HG02852 (cell line): ENCODE data around the gene FXYD5.
"Not testable (repeated sequence)": the region's sequence is repeated elsewhere in the genome, so short reads cannot be mapped to it uniquely, and the experiment has no call there.

ENCODE experiments used
- ATAC-seq: cut with Tn5 transposase; IDR thresholded peaks from one replicate; pipeline ENCODE4 v1.9.1; 2021; ENCODE audit warnings: mild to moderate bottlenecking, moderate library complexity; ENCODE audit not compliant: unreplicated experiment

FXYD5 gene

GRCh38 chr19:35176181-35176570 is 21.6 kb downstream of the FXYD5 start:
- ATAC-seq: no peak

- no peak for ATAC-seq
Measured at GRCh38 chr19:35177377-35178274, 23.1 kb downstream of the FXYD5 start.

- ATAC-seq: no peak
Measured at GRCh38 chr19:35178701-35179100, 24.2 kb downstream of the FXYD5 start.

GRCh38 chr19:35179830-35180229 is 25.3 kb downstream of the FXYD5 start:
- ATAC-seq: no peak

- ATAC-seq: no peak
Measured at GRCh38 chr19:35181387-35181786, 26.9 kb downstream of the FXYD5 start.

- no peak for ATAC-seq
Measured at GRCh38 chr19:35184267-35184666, 29.7 kb downstream of the FXYD5 start.

- no peak for ATAC-seq
Measured at GRCh38 chr19:35184884-35185283, 30.3 kb downstream of the FXYD5 start.

- no peak for ATAC-seq
Measured at GRCh38 chr19:35194012-35194984, 39.8 kb downstream of the FXYD5 start.

- no peak for ATAC-seq
Measured at GRCh38 chr19:35195830-35196229, 41.3 kb downstream of the FXYD5 start.

- not testable (repeated sequence) for ATAC-seq
Measured at GRCh38 chr19:35196861-35197260, 42.3 kb downstream of the FXYD5 start.

- ATAC-seq: no peak
Measured at GRCh38 chr19:35199481-35199880, 44.9 kb downstream of the FXYD5 start.

- ATAC-seq: no peak
Measured at GRCh38 chr19:35202722-35203688, 48.5 kb downstream of the FXYD5 start.

- ATAC-seq: peak; percentile 61
Measured at GRCh38 chr19:35204799-35205732, 50.5 kb downstream of the FXYD5 start.

- ATAC-seq: no peak
Measured at GRCh38 chr19:35205733-35206323, 51.3 kb downstream of the FXYD5 start.

- peak; percentile 50 for ATAC-seq
Measured at GRCh38 chr19:35206379-35206778, 51.8 kb downstream of the FXYD5 start.

- no peak for ATAC-seq
Measured at GRCh38 chr19:35206855-35207254, 52.3 kb downstream of the FXYD5 start.

- no peak for ATAC-seq
Measured at GRCh38 chr19:35207391-35207871, 52.9 kb downstream of the FXYD5 start.

GRCh38 chr19:35208121-35208520 is 53.6 kb downstream of the FXYD5 start:
- ATAC-seq: no peak

- no peak for ATAC-seq
Measured at GRCh38 chr19:35209646-35210045, 55.1 kb downstream of the FXYD5 start.
